BLaER1 treated with 17β-estradiol and CSF1 and Interleukin-3, amounts not matched to agents 10 nM and 100 nM (cell line): ENCODE data around the gene ZBTB8A.
A peak's percentile ranks its signal among the peaks of the same experiment; 100 is the strongest.

Experiments
- H3K27ac ChIP-seq, 11 experiments: shearing (Covaris generic); formaldehyde crosslinking; 2 replicates each; pipeline ENCODE4 v1.8.1; 2022
- H3K27me3 ChIP-seq, 11 experiments: shearing (Covaris generic); formaldehyde crosslinking; 2 replicates each; pipeline ENCODE4 v1.8.1; 2022
- H3K36me3 ChIP-seq, 11 experiments: shearing (Covaris generic); formaldehyde crosslinking; 2 replicates each; pipeline ENCODE4 v1.8.1; 2022
- H3K4me1 ChIP-seq, 10 experiments: shearing (Covaris generic); formaldehyde crosslinking; 2 replicates each; pipeline ENCODE4 v1.8.1; 2022
- H3K4me2 ChIP-seq, 11 experiments: shearing (Covaris generic); formaldehyde crosslinking; 2 replicates each; pipeline ENCODE4 v1.8.1; 2022
- H3K4me3 ChIP-seq, 10 experiments: shearing (Covaris generic); formaldehyde crosslinking; 2 replicates each; pipeline ENCODE4 v1.8.1; 2022
- H3K9ac ChIP-seq, 11 experiments: shearing (Covaris generic); formaldehyde crosslinking; 2 replicates each; pipeline ENCODE4 v1.8.1; 2022
- H3K9me3 ChIP-seq, 11 experiments: shearing (Covaris generic); formaldehyde crosslinking; replicated peaks in 1 of 11; 2 replicates each; pipeline ENCODE4 v1.8.1; 2022
- H4K20me1 ChIP-seq, 11 experiments: shearing (Covaris generic); formaldehyde crosslinking; 2 replicates each; pipeline ENCODE4 v1.8.1; 2022
- Cebpa-rat ChIP-seq, 11 experiments: shearing (Covaris generic); IDR thresholded peaks; 2 replicates each; pipeline ENCODE4 v1.8.1; 2022

ZBTB8A gene

DNA sequence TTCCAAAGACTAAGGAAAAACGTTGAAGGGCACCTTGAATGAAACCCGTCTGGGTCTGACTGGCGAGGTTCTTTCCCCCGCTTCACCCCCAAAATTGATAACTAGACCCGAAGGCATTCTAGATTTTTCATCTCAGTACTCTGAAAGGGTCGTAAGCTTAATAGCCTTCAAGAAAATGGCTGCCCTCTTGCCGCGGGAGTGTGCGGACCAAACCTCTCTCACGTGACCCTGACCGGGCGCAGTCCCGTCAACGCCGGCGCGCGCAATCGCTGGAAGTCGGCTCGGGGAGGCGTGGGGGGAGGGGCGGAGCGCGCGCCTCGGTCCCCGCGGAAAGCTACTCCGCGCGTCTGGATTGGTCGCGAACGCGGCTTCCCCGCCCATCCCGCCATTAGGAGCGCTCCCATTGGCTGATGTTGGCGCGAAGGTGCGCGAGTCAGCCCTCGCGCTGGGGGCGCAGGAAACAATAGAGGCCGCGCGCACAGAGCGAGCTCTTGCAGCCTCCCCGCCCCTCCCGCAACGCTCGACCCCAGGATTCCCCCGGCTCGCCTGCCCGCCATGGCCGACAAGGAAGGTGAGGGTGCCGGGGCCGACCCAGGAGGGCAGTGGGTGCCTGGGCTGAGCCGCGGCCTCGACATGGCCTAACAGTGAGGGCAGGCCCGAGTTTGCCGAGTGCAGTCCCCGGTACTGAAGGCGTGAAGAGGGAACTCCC is 111.7 kb downstream of the ZBTB8A start, which contains the start of gene RBBP4:
Gene RBBP4 (plus strand): TSS at position 457 of the 709 bp plus-strand sequence. CDS start 99 bp downstream, at position 556.
- peaks cover 38 to 52% (median 46%) of the 10 kb centered on the region in 11 experiments for H3K36me3 ChIP-seq
- H3K9me3 ChIP-seq = no peaks in the 10 kb centered on the region
- no peaks in the 10 kb centered on the region for H3K27me3 ChIP-seq
- H4K20me1 ChIP-seq = peaks cover 22 to 37% (median 33%) of the 10 kb centered on the region in 11 experiments; a peak in 21 of 22 replicates
- peak within 1 kb of the TSS; percentile 94 to 100 (median 98) for H3K9ac ChIP-seq
- peak within 1 kb of the TSS; percentile 93 to 100 (median 99) for H3K27ac ChIP-seq
- no peak for TF ChIP-seq Cebpa-rat (IDR thresholded peaks at IDR 0.05)
- H3K4me2 ChIP-seq = peak within 1 kb of the TSS; percentile 88 to 99 (median 94)
- peak within 1 kb of the TSS; percentile 64 to 85 (median 80) for H3K4me3 ChIP-seq
- peaks cover 41 to 64% (median 54%) of the 10 kb centered on the region in 10 experiments for H3K4me1 ChIP-seq

GRCh38 chr1:32651461-32652073 is 112.3 kb downstream of the ZBTB8A start:
- Histone ChIP-seq H3K27ac (peak overlapping the region; percentile 86 to 100 (median 98)), H3K9me3 (no peaks in the 10 kb centered on the region), H4K20me1 (peaks cover 27 to 44% (median 40%) of the 10 kb centered on the region in 11 experiments; a peak in 21 of 22 replicates), H3K4me2 (peak overlapping the region; percentile 78 to 99 (median 93)), H3K36me3 (peaks cover 43 to 56% (median 49%) of the 10 kb centered on the region in 11 experiments), H3K4me3 (peak overlapping the region; percentile 64 to 85 (median 80)), H3K4me1 (peaks cover 41 to 65% (median 59%) of the 10 kb centered on the region in 10 experiments), H3K9ac (peak overlapping the region; percentile 94 to 100 (median 98)), H3K27me3 (no peaks in the 10 kb centered on the region)
- no peak for TF ChIP-seq Cebpa-rat (IDR thresholded peaks at IDR 0.05)

DNA sequence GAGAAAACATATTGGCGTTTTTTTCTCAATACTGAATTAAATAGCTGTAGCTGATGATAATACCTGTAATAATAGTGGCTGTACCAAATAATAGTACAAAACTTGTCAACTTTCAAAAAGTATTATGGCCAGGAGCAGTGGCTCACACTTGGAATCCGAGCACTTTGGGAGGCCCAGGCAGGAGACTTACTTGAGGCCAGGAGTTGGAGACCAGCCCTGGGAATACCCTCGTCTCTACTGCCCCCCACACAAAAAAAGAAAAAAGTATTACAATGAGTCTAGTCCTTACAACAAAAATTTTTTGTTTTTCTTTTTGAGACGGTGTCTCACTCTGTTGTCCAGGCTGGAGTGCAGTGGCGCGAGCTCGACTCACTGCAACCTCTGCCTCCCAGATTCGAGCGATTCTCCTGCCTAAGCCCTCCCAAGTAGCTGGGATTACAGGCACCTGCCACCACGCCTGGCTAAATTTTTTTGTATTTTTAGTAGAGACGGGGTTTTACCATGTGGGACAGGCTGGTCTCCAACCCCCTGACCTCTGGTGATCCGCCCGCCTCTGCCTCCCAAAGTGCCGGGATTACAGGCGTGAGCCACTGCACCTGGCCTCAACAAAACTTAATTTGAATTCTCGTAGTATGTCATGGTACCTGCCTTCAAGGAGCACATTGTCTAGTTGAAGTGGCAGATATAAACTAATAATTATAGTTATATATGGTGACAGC is 113.2 kb downstream of the ZBTB8A start:
- H3K4me3 ChIP-seq = peak overlapping the region; percentile 64 to 85 (median 80)
- H3K27ac ChIP-seq = peak overlapping the region; percentile 86 to 100 (median 98); a peak in 21 of 22 replicates
- H3K9ac ChIP-seq = peak overlapping the region; percentile 94 to 100 (median 98)
- peaks cover 41 to 65% (median 59%) of the 10 kb centered on the region in 10 experiments for H3K4me1 ChIP-seq
- no peaks in the 10 kb centered on the region for H3K27me3 ChIP-seq
- peak overlapping the region; percentile 78 to 99 (median 93) for H3K4me2 ChIP-seq
- peaks cover 51 to 61% (median 57%) of the 10 kb centered on the region in 11 experiments for H3K36me3 ChIP-seq
- peaks cover 35 to 52% (median 48%) of the 10 kb centered on the region in 11 experiments; a peak in 21 of 22 replicates for H4K20me1 ChIP-seq
- H3K9me3 ChIP-seq = no peaks in the 10 kb centered on the region
- no peak for TF ChIP-seq Cebpa-rat (IDR thresholded peaks at IDR 0.05)
